Neural cell (in vitro differentiated cells): ENCODE results near the gene HIP1R.

Source experiments
- POLR2AphosphoS5 ChIP-seq: IDR thresholded peaks from 2 replicates; pipeline ENCODE4 v1.6.1; 2012
- TF ChIP-seq, protein P1 (sequence below): fragments of 450-650 bp; IDR thresholded peaks from 2 replicates; pipeline ENCODE4 v1.5.1; 2014; ENCODE audit warnings: antibody characterized with exemption, mild to moderate bottlenecking, moderate library complexity; ENCODE audit not compliant: poor library complexity, severe bottlenecking

DNA sequence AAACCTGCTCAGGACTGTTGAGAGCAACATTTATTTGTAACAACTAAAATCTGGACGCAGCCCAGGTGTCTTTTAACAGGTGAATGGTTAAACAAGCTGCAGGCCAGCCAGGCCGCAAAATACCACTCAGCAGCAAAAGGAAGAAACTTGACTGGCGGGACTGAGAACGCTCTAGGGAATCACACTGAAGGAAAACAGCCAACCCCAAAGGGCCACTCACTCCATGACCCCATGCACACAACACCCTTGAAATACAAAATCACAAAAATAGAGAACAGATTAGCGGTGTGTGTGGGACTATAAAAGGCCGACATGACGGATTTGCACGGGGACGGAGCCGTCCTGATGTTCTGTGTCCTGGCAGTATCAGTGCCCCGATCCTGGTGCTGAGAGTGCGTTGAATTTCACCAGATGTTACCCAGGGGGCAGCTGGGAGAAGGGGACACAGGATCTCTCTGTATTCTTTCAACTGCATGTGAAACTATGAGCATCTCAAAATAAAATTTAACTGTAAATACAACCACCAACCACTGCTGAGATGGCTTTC, 37.6 kb downstream of the HIP1R start:
- TF ChIP-seq, protein P1, sequence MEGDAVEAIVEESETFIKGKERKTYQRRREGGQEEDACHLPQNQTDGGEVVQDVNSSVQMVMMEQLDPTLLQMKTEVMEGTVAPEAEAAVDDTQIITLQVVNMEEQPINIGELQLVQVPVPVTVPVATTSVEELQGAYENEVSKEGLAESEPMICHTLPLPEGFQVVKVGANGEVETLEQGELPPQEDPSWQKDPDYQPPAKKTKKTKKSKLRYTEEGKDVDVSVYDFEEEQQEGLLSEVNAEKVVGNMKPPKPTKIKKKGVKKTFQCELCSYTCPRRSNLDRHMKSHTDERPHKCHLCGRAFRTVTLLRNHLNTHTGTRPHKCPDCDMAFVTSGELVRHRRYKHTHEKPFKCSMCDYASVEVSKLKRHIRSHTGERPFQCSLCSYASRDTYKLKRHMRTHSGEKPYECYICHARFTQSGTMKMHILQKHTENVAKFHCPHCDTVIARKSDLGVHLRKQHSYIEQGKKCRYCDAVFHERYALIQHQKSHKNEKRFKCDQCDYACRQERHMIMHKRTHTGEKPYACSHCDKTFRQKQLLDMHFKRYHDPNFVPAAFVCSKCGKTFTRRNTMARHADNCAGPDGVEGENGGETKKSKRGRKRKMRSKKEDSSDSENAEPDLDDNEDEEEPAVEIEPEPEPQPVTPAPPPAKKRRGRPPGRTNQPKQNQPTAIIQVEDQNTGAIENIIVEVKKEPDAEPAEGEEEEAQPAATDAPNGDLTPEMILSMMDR = no peak
- no peak for TF ChIP-seq POLR2AphosphoS5
